ENCODE measurements around the gene TRPV5. TPM values are rescaled to one million over a fixed set of nuclear protein-coding genes. Genes with fewer than 3 reads are reported as not detected.

TRPV5 gene
- total RNA-seq, 4 donors from 2014 or later: not detected

GRCh38 chr7:142939226-142939910 is 5.8 kb upstream of the TRPV5 start, which contains the start of gene LLCFC1:
Gene LLCFC1, plus strand, starts transcription at chr7:142939484. Its CDS starts 138 bp downstream, at chr7:142939622.
- H3K9me3 ChIP-seq: no peaks in the 10 kb centered on the region
- in situ Hi-C loops (cut with MboI; ENCODE audit: low pct_ligation_motif_present in 1 of 4, low pct_unique_long_range_greater_than_20kb in 1 of 4, low sequenced_read_pairs in 3 of 4): no loop called here
- no peak within 1 kb of the TSS for H3K27ac ChIP-seq
- 62 to 67% methylated on average over 8 to 10 of the region's 10 CpGs for WGBS, 2 donors (ENCODE audit: low coverage in 1 of 2)
- intact Hi-C loops (cut with DNase I; ENCODE audit: low total_unique reads): no loop called here
- no peak for TF ChIP-seq CTCF (IDR thresholded peaks at IDR 0.05)
- TF ChIP-seq POLR2AphosphoS5 (IDR thresholded peaks at IDR 0.05): no peak
- no peak for TF ChIP-seq POLR2A (IDR thresholded peaks at IDR 0.05)
- no peak for TF ChIP-seq EP300 (IDR thresholded peaks at IDR 0.05; ENCODE audit: low read depth)
- DNase-seq: no peak
- no peaks in the 10 kb centered on the region for H3K36me3 ChIP-seq
- no peak within 1 kb of the TSS for H3K4me3 ChIP-seq
- H3K27me3 ChIP-seq: no peaks in the 10 kb centered on the region
- no peaks in the 10 kb centered on the region for H3K4me1 ChIP-seq

- no peaks in the 10 kb centered on the region for H3K4me1 ChIP-seq
Measured at GRCh38 chr7:142938611-142939010, 5.1 kb upstream of the TRPV5 start.

GRCh38 chr7:142935941-142936565 is 2.5 kb upstream of the TRPV5 start:
- no peak overlapping the region for H3K4me3 ChIP-seq
- intact Hi-C loops (cut with DNase I; ENCODE audit: low total_unique reads): no loop called here
- H3K27ac ChIP-seq: no peak overlapping the region
- no peaks in the 10 kb centered on the region for H3K27me3 ChIP-seq
- no peaks in the 10 kb centered on the region for H3K4me1 ChIP-seq
- no peaks in the 10 kb centered on the region for H3K36me3 ChIP-seq
- TF ChIP-seq POLR2A (IDR thresholded peaks at IDR 0.05): no peak
- no peak for TF ChIP-seq POLR2AphosphoS5 (IDR thresholded peaks at IDR 0.05)
- TF ChIP-seq EP300 (IDR thresholded peaks at IDR 0.05; ENCODE audit: low read depth): no peak
- no peak for TF ChIP-seq CTCF (IDR thresholded peaks at IDR 0.05)
- no peak for DNase-seq
- WGBS, 2 donors (ENCODE audit: low coverage in 1 of 2): 81 to 88% methylated on average over 7 to 12 of the region's 12 CpGs
- H3K9me3 ChIP-seq: no peaks in the 10 kb centered on the region
- in situ Hi-C loops (cut with MboI; ENCODE audit: low pct_ligation_motif_present in 1 of 4, low pct_unique_long_range_greater_than_20kb in 1 of 4, low sequenced_read_pairs in 3 of 4): no loop called here

More at GRCh38 chr7:142938611-142939010, 5.1 kb upstream of the TRPV5 start:
- WGBS, 2 donors (ENCODE audit: low coverage in 1 of 2): 66 to 93% methylated on average over 3 to 4 of the region's 4 CpGs
- H3K27me3 ChIP-seq: no peaks in the 10 kb centered on the region
- DNase-seq: no peak
- H3K27ac ChIP-seq: no peak overlapping the region
- intact Hi-C loops (cut with DNase I; ENCODE audit: low total_unique reads): no loop called here
- no peaks in the 10 kb centered on the region for H3K9me3 ChIP-seq
- TF ChIP-seq POLR2AphosphoS5 (IDR thresholded peaks at IDR 0.05) (no peak), CTCF (IDR thresholded peaks at IDR 0.05) (no peak)
- no peak overlapping the region for H3K4me3 ChIP-seq
- in situ Hi-C loops (cut with MboI; ENCODE audit: low pct_ligation_motif_present in 1 of 4, low pct_unique_long_range_greater_than_20kb in 1 of 4, low sequenced_read_pairs in 3 of 4): no loop called here
- H3K36me3 ChIP-seq: no peaks in the 10 kb centered on the region

- no peak for DNase-seq
- intact Hi-C loops (cut with DNase I; ENCODE audit: low total_unique reads): no loop called here
- Histone ChIP-seq H3K9me3 (no peaks in the 10 kb centered on the region), H3K36me3 (no peaks in the 10 kb centered on the region), H3K4me1 (no peaks in the 10 kb centered on the region), H3K4me3 (no peak overlapping the region), H3K27ac (no peak overlapping the region), H3K27me3 (no peaks in the 10 kb centered on the region)
- TF ChIP-seq EP300 (IDR thresholded peaks at IDR 0.05; ENCODE audit: low read depth) (no peak), POLR2AphosphoS5 (IDR thresholded peaks at IDR 0.05) (no peak), CTCF (IDR thresholded peaks at IDR 0.05) (no peak), POLR2A (IDR thresholded peaks at IDR 0.05) (no peak)
- in situ Hi-C loops (cut with MboI; ENCODE audit: low pct_ligation_motif_present in 1 of 4, low pct_unique_long_range_greater_than_20kb in 1 of 4, low sequenced_read_pairs in 3 of 4): no loop called here
- 65 to 77% methylated on average over 11 to 12 of the region's 12 CpGs for WGBS, 2 donors (ENCODE audit: low coverage in 1 of 2)
Measured at GRCh38 chr7:142934056-142934455, 510 bp upstream of the TRPV5 start.

All from transverse colon (tissue), 4 donors.